Caco-2 (cell line): ENCODE results near the gene CHCHD1. TPM values are rescaled to one million over a fixed set of nuclear protein-coding genes. Genes with fewer than 3 reads are reported as not detected.

Source experiments
- BruUV-seq: library from RNA; stranded (reverse); fragments of 400-500 nt; replicated peaks from 2 replicates; lab custom pipeline; 2021; lab: Mats Ljungman, UMichigan
- CTCF ChIA-PET: fragments of 300-600 bp; sonication (Branson Sonifier 250); formaldehyde crosslinking; loops from one replicate; lab custom pipeline; 2022; ENCODE audit warnings: antibody characterized with exemption; lab: Charles Lee
- POLR2A ChIA-PET: fragments of 300-600 bp; sonication (Branson Sonifier 250); formaldehyde crosslinking; loops from one replicate; lab custom pipeline; 2022; ENCODE audit warnings: antibody characterized with exemption; lab: Charles Lee
- DNase-seq, 2 experiments: peaks; one replicate each; pipeline versions ENCODE4 v3.0.0 to v3.0.0-alpha.2; 2020 to 2022
- H3K27me3 ChIP-seq: replicated peaks from 2 replicates; pipeline ENCODE4 v1.6.0; 2011; ENCODE audit warnings: low read length; ENCODE audit not compliant: control insufficient read depth, insufficient read depth
- H3K36me3 ChIP-seq: 2 replicates; pipeline ENCODE4 v1.5.1; 2011; ENCODE audit warnings: low read length; ENCODE audit not compliant: control insufficient read depth, insufficient read depth
- H3K4me1 ChIP-seq: fragments of 250-450 bp; sonication (Bioruptor Pico); 2 replicates; pipeline ENCODE4 v1.5.1; 2020; ENCODE audit warnings: mild to moderate bottlenecking
- H3K4me3 ChIP-seq: 2 replicates; pipeline ENCODE4 v1.5.1; 2011; ENCODE audit warnings: low read depth, mild to moderate bottlenecking, control low read depth, low read length
- H3K9me3 ChIP-seq: fragments of 250-450 bp; sonication (Bioruptor Pico); 2 replicates; pipeline ENCODE4 v1.5.1; 2020; ENCODE audit warnings: mild to moderate bottlenecking, moderate library complexity
- H3K27ac Mint-ChIP-seq: one replicate; pipeline ENCODE4 v1.8.0; 2022; ENCODE audit warnings: mixed read lengths; ENCODE audit not compliant: unreplicated experiment
- H3K27me3 Mint-ChIP-seq: one replicate; pipeline ENCODE4 v1.8.0; 2022; ENCODE audit warnings: mixed read lengths; ENCODE audit not compliant: insufficient read depth, unreplicated experiment
- H3K36me3 Mint-ChIP-seq: one replicate; pipeline ENCODE4 v1.8.0; 2022; ENCODE audit warnings: mild to moderate bottlenecking, mixed read lengths; ENCODE audit not compliant: insufficient read depth, unreplicated experiment
- H3K4me1 Mint-ChIP-seq: one replicate; pipeline ENCODE4 v1.8.0; 2022; ENCODE audit warnings: low read depth, mixed read lengths; ENCODE audit not compliant: unreplicated experiment
- H3K4me3 Mint-ChIP-seq: one replicate; pipeline ENCODE4 v1.8.0; 2022; ENCODE audit warnings: mild to moderate bottlenecking, moderate library complexity, mixed read lengths; ENCODE audit not compliant: unreplicated experiment
- H3K9me3 Mint-ChIP-seq: one replicate; pipeline ENCODE4 v1.8.0; 2022; ENCODE audit warnings: mixed read lengths; ENCODE audit not compliant: unreplicated experiment
- intact Hi-C: fragments of 100-400 bp; cut with micrococcal nuclease; formaldehyde crosslinking; loops from one replicate; pipeline ENCODE4 v1.10.0; 2022; ENCODE audit not compliant: unreplicated experiment
- total RNA-seq: library from RNA; stranded (reverse); gene quantifications from 2 replicates; pipeline ENCODE4 v1.2.3, GENCODE V29; 2022
- TF ChIP-seq, protein P1 (sequence below), 2 experiments: fragments of 200-600 bp in 1 of 2; IDR thresholded peaks; 1 replicate in 1 of 2; 2 replicates in 1 of 2; pipeline versions ENCODE4 v1.5.1 to v1.8.0; 2011 to 2022; ENCODE audit warnings: antibody characterized with exemption in 1 of 2, control low read depth in 1 of 2, inconsistent platforms in 1 of 2, low read depth in 1 of 2, low read length in 1 of 2, mild to moderate bottlenecking in 1 of 2, moderate library complexity in 1 of 2; ENCODE audit not compliant: insufficient read depth in 1 of 2, severe bottlenecking in 1 of 2, unreplicated experiment in 1 of 2

Gene CHCHD1
- total RNA-seq, 1 experiment from 2014 or later = 44.1 TPM

DNA sequence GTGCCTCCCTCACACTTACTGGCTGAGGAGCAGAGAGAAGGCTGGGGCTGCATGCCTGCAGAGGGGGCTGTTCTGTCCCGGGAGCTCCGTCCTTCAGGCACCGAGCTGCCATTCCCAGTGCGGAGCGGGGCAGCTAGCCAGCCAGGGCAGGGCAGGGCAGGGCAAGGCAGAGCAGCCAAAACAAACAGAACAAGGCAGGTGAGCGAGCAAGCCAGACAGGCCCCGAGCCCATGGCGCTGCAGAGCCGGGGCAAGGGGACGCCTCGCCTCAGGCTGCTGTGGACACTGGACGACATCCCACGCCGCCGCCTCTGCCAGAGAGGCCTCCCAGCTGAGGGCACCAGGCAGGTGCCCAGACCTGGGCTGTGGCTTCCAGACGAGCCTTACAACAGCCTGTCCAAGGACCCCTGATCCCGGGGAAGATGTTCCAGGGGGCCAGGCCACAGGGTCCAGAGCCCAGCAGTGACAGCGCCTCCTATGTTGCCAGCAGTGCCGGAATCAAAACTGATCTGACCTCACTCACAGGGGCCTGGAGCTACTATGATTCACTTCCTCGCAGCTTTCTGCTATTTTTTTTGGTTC is 37.8 kb downstream of the CHCHD1 start:
- intact Hi-C loops = no loop called here
- DNase-seq = no peak
- H3K4me3 Mint-ChIP-seq = no peak overlapping the region
- no TSS peak for BruUV-seq
- TF ChIP-seq, protein P1, sequence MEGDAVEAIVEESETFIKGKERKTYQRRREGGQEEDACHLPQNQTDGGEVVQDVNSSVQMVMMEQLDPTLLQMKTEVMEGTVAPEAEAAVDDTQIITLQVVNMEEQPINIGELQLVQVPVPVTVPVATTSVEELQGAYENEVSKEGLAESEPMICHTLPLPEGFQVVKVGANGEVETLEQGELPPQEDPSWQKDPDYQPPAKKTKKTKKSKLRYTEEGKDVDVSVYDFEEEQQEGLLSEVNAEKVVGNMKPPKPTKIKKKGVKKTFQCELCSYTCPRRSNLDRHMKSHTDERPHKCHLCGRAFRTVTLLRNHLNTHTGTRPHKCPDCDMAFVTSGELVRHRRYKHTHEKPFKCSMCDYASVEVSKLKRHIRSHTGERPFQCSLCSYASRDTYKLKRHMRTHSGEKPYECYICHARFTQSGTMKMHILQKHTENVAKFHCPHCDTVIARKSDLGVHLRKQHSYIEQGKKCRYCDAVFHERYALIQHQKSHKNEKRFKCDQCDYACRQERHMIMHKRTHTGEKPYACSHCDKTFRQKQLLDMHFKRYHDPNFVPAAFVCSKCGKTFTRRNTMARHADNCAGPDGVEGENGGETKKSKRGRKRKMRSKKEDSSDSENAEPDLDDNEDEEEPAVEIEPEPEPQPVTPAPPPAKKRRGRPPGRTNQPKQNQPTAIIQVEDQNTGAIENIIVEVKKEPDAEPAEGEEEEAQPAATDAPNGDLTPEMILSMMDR (IDR thresholded peaks at IDR 0.05; ENCODE audit: insufficient read depth in 1 of 2, low read depth in 1 of 2, low read length in 1 of 2, severe bottlenecking in 1 of 2, unreplicated experiment in 1 of 2) = no peak
- H3K4me1 ChIP-seq = no peaks in the 10 kb centered on the region
- no peak overlapping the region for H3K27ac Mint-ChIP-seq
- peaks cover 78% of the 10 kb centered on the region for H3K36me3 Mint-ChIP-seq
- H3K4me3 ChIP-seq = no peak overlapping the region
- no peaks in the 10 kb centered on the region for H3K4me1 Mint-ChIP-seq
- ChIA-PET CTCF (interaction anchor here (0.6 to 1.0 kb wide), 3 partner anchors 91 to 145 kb away, joined by 3 read pairs; partner anchors contain the start of gene PLAU), POLR2A (no interaction called here)
- H3K9me3 ChIP-seq = no peaks in the 10 kb centered on the region
- no peaks in the 10 kb centered on the region for H3K9me3 Mint-ChIP-seq
- H3K27me3 ChIP-seq = no peaks in the 10 kb centered on the region
- no peaks in the 10 kb centered on the region for H3K27me3 Mint-ChIP-seq
- H3K36me3 ChIP-seq = peaks cover 5% of the 10 kb centered on the region

DNA sequence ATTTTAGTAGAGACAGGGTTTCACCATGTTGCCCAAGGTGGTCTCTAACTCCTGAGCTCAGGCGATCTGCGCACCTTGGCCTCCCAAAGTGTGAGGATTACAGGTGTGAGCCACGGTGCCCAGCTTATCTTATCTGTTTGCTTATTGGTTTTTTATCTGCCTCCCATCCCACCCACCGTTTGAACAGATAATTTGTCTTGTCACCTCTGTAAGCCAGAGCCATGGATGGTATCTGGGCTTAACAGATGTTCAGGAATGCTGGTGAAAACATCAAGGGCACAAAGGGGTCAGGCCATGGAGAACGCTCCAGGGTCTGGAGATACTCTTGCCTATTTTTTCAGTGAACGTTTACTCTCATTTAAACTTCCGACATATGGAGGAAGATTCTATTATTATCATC is 41.5 kb downstream of the CHCHD1 start:
- no TSS peak for BruUV-seq
- no peaks in the 10 kb centered on the region for H3K4me1 Mint-ChIP-seq
- TF ChIP-seq, protein P1 (IDR thresholded peaks at IDR 0.05; ENCODE audit: insufficient read depth in 1 of 2, low read depth in 1 of 2, low read length in 1 of 2, severe bottlenecking in 1 of 2, unreplicated experiment in 1 of 2) = no peak
- H3K4me3 Mint-ChIP-seq = no peak overlapping the region
- no peaks in the 10 kb centered on the region for H3K4me1 ChIP-seq
- H3K27me3 Mint-ChIP-seq = no peaks in the 10 kb centered on the region
- no peak overlapping the region for H3K4me3 ChIP-seq
- POLR2A ChIA-PET = no interaction called here
- peaks cover 82% of the 10 kb centered on the region for H3K36me3 Mint-ChIP-seq
- H3K27ac Mint-ChIP-seq = no peak overlapping the region
- no peaks in the 10 kb centered on the region for H3K27me3 ChIP-seq
- intact Hi-C loops = no loop called here
- H3K9me3 Mint-ChIP-seq = no peaks in the 10 kb centered on the region
- H3K9me3 ChIP-seq = no peaks in the 10 kb centered on the region
- H3K36me3 ChIP-seq = peaks cover 14% of the 10 kb centered on the region
- CTCF ChIA-PET = no interaction called here
- DNase-seq = peak in 1 of 2 experiments; percentile 23

DNA sequence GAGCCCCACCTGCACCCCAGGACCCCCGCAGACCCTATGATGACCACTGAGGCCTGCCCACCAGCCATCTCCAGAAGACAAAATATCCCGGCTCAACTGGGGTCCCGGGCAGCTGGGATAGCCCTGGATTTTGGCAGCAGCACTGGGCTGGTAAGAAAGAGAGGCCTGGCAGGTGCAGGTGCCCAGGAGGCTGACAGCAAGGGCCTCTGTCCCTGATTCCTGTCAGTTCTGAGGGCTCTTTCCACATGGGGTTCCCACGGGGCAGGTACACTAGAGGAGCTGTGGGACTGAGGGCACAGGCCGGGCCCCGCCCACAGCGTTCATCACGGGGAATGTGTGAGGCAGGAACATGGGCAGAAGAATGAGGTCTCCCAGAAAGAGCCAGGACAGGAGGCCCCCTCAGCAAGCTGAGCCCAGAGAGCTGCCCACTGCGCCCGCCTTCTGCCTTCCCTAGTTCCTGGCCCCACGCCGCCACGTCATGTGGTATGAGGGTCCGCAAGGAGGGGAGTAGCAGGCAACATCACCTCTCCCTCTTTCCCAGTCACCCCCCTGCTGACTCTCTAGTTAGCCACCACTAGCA is 42.4 kb downstream of the CHCHD1 start:
- BruUV-seq = no TSS peak
- H3K9me3 Mint-ChIP-seq = no peaks in the 10 kb centered on the region
- no peaks in the 10 kb centered on the region for H3K4me1 Mint-ChIP-seq
- Histone ChIP-seq H3K27me3 (no peaks in the 10 kb centered on the region), H3K36me3 (peaks cover 14% of the 10 kb centered on the region), H3K4me1 (no peaks in the 10 kb centered on the region), H3K4me3 (no peak overlapping the region), H3K9me3 (no peaks in the 10 kb centered on the region)
- ChIA-PET POLR2A (no interaction called here), CTCF (no interaction called here)
- TF ChIP-seq, protein P1 (IDR thresholded peaks at IDR 0.05; ENCODE audit: insufficient read depth in 1 of 2, low read depth in 1 of 2, low read length in 1 of 2, severe bottlenecking in 1 of 2, unreplicated experiment in 1 of 2) = no peak
- intact Hi-C loops = no loop called here
- no peak for DNase-seq
- H3K27me3 Mint-ChIP-seq = no peaks in the 10 kb centered on the region
- H3K4me3 Mint-ChIP-seq = no peak overlapping the region
- H3K36me3 Mint-ChIP-seq = peaks cover 74% of the 10 kb centered on the region
- H3K27ac Mint-ChIP-seq = no peak overlapping the region
